Measurements from ENCODE around the gene CACNG1. TPM values are rescaled to one million over a fixed set of nuclear protein-coding genes. Genes with fewer than 3 reads are reported as not detected.

Gene CACNG1
- total and polyA plus RNA-seq, 2 donors (not counting 3 experiments of a cell fraction or from before 2014, with no cell fraction given): not detected

- ChIA-PET POLR2A (no interaction called here), CTCF (interaction anchor here (0.8 kb wide), 1 partner anchor 9 kb away, joined by 3 read pairs; no protein-coding TSS in a partner anchor)
- dilution Hi-C loops (cut with MboI; ENCODE audit: extremely low pct_ligation_motif_present, low sequenced_read_pairs) (no loop called here), intact Hi-C loops (cut with micrococcal nuclease) (no loop called here)
- no peak overlapping the region for H2AFZ ChIP-seq (ENCODE audit: low read depth, low read length)
- no peaks in the 10 kb centered on the region for H3K27me3 ChIP-seq (ENCODE audit: control insufficient read depth in 2 of 2, insufficient read depth in 2 of 2, low read length in 2 of 2)
- no peak overlapping the region for H3K27ac ChIP-seq (ENCODE audit: insufficient read depth, low read depth, low read length)
- DNase-seq (ENCODE audit: low read depth, low spot score) (no peak), FAIRE-seq (no peak)
- H3K9me3 ChIP-seq (replicated peaks; ENCODE audit: control insufficient read depth, insufficient read depth, low read length): no peaks in the 10 kb centered on the region
- BruUV-seq (replicated peaks): no TSS peak
- peaks cover 8% of the 10 kb centered on the region for H3K79me2 ChIP-seq (ENCODE audit: control insufficient read depth, insufficient read depth, low read length)
- TF ChIP-seq POLR2A (IDR thresholded peaks at IDR 0.05; ENCODE audit: low read depth, low read length): no peak
- TF ChIP-seq CTCF (IDR thresholded peaks at IDR 0.05; ENCODE audit: extremely low read depth in 1 of 2, insufficient read depth in 1 of 2, low read depth in 1 of 2, low read length in 2 of 2): no peak
- no peak for TF ChIP-seq MAX (IDR thresholded peaks at IDR 0.05; ENCODE audit: insufficient read depth, insufficient read length)
- no peak for TF ChIP-seq MYC (IDR thresholded peaks at IDR 0.05; ENCODE audit: low read depth, low read length)
- TF ChIP-seq JUN (IDR thresholded peaks at IDR 0.05; ENCODE audit: borderline replicate concordance, insufficient read depth, insufficient read length, low read depth): no peak
- TF ChIP-seq EZH2 (IDR thresholded peaks at IDR 0.05; ENCODE audit: borderline replicate concordance, low read depth, low read length, severe bottlenecking): no peak
- TF ChIP-seq FOS (IDR thresholded peaks at IDR 0.05; ENCODE audit: borderline replicate concordance, insufficient read depth, low read length): no peak
- no peak for TF ChIP-seq GATA2 (IDR thresholded peaks at IDR 0.05; ENCODE audit: insufficient read depth, insufficient read length, low read depth, low read length)
- no peak for TF ChIP-seq POLR2AphosphoS5 (IDR thresholded peaks at IDR 0.05; ENCODE audit: insufficient read depth, low read depth, low read length)
- H3K9me1 ChIP-seq (replicated peaks; ENCODE audit: control insufficient read depth, extremely low read depth, insufficient read depth, low read length): no peaks in the 10 kb centered on the region
- H4K20me1 ChIP-seq (replicated peaks; ENCODE audit: control insufficient read depth, extremely low read depth, insufficient read depth, low read length): no peaks in the 10 kb centered on the region
- H3K9ac ChIP-seq (replicated peaks; ENCODE audit: extremely low read depth, insufficient read depth, low read length): no peak overlapping the region
- H3K4me2 ChIP-seq (ENCODE audit: insufficient read depth, low read length): no peak overlapping the region
- no peak overlapping the region for H3K4me3 ChIP-seq (replicated peaks in 1 of 3; ENCODE audit: insufficient read depth in 1 of 3, low read depth in 1 of 3, low read length in 3 of 3)
- no peaks in the 10 kb centered on the region for H3K36me3 ChIP-seq (ENCODE audit: control insufficient read depth in 2 of 2, extremely low read depth in 1 of 2, insufficient read depth in 2 of 2, low read length in 2 of 2)
- peaks cover 4% of the 10 kb centered on the region for H3K4me1 ChIP-seq (ENCODE audit: control insufficient read depth, extremely low read depth, insufficient read depth, low read length)
Measured at GRCh38 chr17:67096609-67097008, 52.3 kb downstream of the CACNG1 start.

Measured in endothelial cell of umbilical vein (primary cell).